Loucy (cell line): ENCODE measurements around the gene ZFPM1.

Experiments used
- CTCF ChIP-seq: fragments of 200-600 bp; sonication (generic); conservative IDR thresholded peaks from 2 replicates; pipeline ENCODE4 v1.5.1; 2014; ENCODE audit warnings: mild to moderate bottlenecking, antibody characterized with exemption, low read length
- EZH2phosphoT487 ChIP-seq: fragments of 200-600 bp; IDR thresholded peaks from 2 replicates; pipeline ENCODE4 v1.6.1; 2018; ENCODE audit warnings: antibody characterized with exemption, mild to moderate bottlenecking, moderate library complexity, borderline replicate concordance

DNA sequence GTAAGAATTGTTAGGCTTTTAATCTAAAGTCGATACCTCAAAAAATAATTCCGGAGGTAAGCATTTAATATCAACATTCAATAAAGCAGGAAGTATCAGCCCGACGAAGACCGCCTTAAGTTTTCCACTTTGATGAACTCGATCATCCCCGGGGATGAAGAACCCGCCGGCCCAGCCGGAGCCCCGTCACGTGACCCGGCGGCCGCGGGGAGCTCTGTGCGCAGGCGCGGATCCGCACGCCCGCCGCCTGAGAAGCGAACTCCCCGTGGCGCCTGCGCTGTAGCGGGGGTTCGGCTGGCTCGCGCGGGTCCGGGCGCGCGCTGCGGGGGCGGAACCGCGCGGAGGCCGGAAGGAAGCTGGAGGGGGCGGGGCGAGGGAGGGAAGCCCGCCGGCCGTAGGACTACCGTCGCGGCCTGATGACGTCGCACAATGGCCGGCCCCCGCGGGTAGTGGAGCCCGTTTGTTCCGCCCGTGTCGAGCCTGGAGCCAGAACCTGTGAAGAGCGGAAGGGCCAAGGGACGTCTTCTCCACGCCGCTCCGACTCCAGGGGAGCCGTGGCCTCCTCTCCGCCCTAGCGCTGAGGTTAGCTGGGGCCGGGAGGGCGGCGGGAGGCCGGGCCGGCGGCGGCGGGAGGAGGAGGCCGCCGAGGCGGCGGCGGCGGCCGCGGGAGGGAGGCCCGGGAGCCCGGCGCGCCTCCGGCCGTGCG, 117.1 kb downstream of the ZFPM1 start, which contains the start of gene ZC3H18:
- TF ChIP-seq CTCF (no peak), EZH2phosphoT487 (no peak)
